Activated CD4-positive, alpha-beta memory T cell treated with anti-CD3 and anti-CD28 coated beads for 36 hours (primary cell): ENCODE data around the gene IQCK. TPM values are rescaled to one million over a fixed set of nuclear protein-coding genes. Genes with fewer than 3 reads are reported as not detected.

Experiments used
- CTCF ChIA-PET: fragments of 350-600 bp; sonication (Branson Sonifier 250); formaldehyde crosslinking; loops from one replicate; lab custom pipeline; 2021; ENCODE audit warnings: antibody characterized with exemption, inconsistent platforms; lab: Charles Lee
- POLR2A ChIA-PET: fragments of 350-600 bp; sonication (Branson Sonifier 250); formaldehyde crosslinking; loops from one replicate; lab custom pipeline; 2021; ENCODE audit warnings: antibody characterized with exemption; lab: Charles Lee
- DNase-seq: peaks from one replicate; pipeline ENCODE4 v3.0.0-alpha.2; 2020
- H3K27ac Mint-ChIP-seq: one replicate; pipeline ENCODE4 v1.8.0; 2021; ENCODE audit warnings: mixed read lengths
- H3K27me3 Mint-ChIP-seq: one replicate; pipeline ENCODE4 v1.8.0; 2021; ENCODE audit warnings: mixed read lengths
- H3K36me3 Mint-ChIP-seq: one replicate; pipeline ENCODE4 v1.8.0; 2021; ENCODE audit warnings: mixed read lengths
- H3K4me1 Mint-ChIP-seq: one replicate; pipeline ENCODE4 v1.8.0; 2021; ENCODE audit warnings: low read depth, mixed read lengths
- H3K4me3 Mint-ChIP-seq: one replicate; pipeline ENCODE4 v1.8.0; 2021; ENCODE audit warnings: mild to moderate bottlenecking, mixed read lengths
- H3K9me3 Mint-ChIP-seq: one replicate; pipeline ENCODE4 v1.8.0; 2021; ENCODE audit warnings: mixed read lengths
- intact Hi-C: fragments of 100-400 bp; cut with micrococcal nuclease; formaldehyde crosslinking; loops from one replicate; pipeline ENCODE4 v1.15.1; 2023
- total RNA-seq, 2 experiments: library from RNA; stranded (reverse); gene quantifications; one replicate each; pipeline ENCODE4 v1.2.3, GENCODE V29; 2021

Gene IQCK
- total RNA-seq, 2 experiments from 2014 or later = 2.2 to 3.0 TPM

DNA sequence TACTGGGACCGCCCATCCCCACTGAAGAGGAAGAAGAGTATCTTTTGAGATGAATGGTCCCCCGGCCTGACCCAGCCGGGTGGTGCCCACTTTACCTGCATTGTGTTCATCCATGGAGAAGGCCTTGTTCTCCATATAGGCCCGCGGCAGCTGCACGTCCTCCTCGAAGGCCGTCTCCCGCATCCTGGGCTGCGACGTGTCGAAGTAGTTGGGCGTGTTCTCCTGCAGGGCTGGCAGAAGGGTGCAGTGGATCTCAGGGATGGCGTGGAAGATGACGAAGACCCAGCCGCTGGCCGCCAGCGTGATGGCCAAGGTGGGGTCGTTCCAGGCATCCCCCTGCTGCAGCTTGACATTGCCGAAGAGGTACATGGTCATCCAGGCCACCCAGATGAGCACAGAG is 153.7 kb downstream of the IQCK start:
- intact Hi-C loops = no loop called here
- no peaks in the 10 kb centered on the region for H3K9me3 Mint-ChIP-seq
- ChIA-PET POLR2A (no interaction called here), CTCF (interaction anchor here (1.4 kb wide), 1 partner anchor 17 kb away, joined by 3 read pairs; no protein-coding TSS in a partner anchor)
- no peaks in the 10 kb centered on the region for H3K36me3 Mint-ChIP-seq
- no peak for DNase-seq
- H3K4me3 Mint-ChIP-seq = no peak overlapping the region
- H3K27me3 Mint-ChIP-seq = peaks cover 3% of the 10 kb centered on the region
- no peak overlapping the region for H3K27ac Mint-ChIP-seq
- no peaks in the 10 kb centered on the region for H3K4me1 Mint-ChIP-seq

DNA sequence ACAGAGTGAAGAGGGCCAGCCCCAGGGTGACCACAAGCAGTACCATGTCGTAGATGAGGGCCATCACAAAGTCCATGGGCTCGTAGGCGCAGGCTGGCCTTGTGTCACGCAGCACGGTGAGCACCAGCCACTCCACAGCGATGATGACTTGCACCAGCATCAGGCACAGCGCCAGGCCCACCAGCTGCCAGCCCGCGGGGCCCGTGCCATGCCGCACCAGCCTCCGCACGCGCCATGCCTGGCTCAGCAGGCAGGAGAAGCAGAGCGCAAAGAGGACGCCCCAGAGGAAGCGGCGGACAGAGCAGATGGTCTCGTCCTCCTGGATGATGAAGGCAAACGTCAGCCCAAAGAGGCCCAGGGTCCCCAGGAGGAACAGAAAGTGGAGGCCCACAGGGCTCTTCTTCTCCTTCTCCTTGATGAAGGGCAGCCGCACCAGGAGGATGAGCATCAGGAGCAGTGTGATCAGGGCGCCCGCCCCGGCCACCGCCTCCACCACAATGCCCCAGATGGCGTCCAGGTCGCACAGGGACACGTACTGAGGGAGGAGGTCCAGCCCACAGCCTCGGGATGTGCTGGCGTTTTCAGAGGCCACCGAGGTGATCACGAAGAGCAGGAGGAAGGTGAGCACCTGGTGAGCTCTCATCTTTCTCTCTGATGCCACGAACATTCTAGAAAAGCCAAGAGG is 154.2 kb downstream of the IQCK start:
- intact Hi-C loops = no loop called here
- Mint-ChIP-seq H3K27me3 (peaks cover 3% of the 10 kb centered on the region), H3K9me3 (no peaks in the 10 kb centered on the region), H3K36me3 (no peaks in the 10 kb centered on the region), H3K4me3 (no peak overlapping the region), H3K27ac (no peak overlapping the region), H3K4me1 (no peaks in the 10 kb centered on the region)
- POLR2A ChIA-PET = no interaction called here
- no peak for DNase-seq
- CTCF ChIA-PET = no interaction called here

DNA sequence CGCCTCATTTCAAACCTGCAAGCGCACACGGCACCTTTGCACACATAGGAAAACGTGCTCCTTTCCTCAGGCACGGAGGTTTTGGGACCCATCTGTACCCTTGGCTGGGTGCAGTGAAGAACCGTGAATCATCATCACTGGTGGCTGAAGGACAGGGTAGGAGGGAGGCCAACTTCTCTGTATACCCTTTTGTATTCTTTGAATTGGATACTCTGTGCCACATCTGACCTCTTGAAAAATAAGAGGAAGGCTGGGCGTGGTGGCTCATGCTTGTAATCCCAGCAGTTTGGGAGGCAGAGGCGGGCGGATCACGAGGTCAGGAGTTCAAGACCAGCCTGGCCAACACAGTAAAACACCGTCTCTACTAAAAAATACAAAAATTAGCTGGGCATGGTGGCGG is 154.9 kb downstream of the IQCK start:
- no peak for DNase-seq
- CTCF ChIA-PET = no interaction called here
- POLR2A ChIA-PET = no interaction called here
- intact Hi-C loops = no loop called here
- no peaks in the 10 kb centered on the region for H3K36me3 Mint-ChIP-seq
- no peak overlapping the region for H3K4me3 Mint-ChIP-seq
- peaks cover 3% of the 10 kb centered on the region for H3K27me3 Mint-ChIP-seq
- H3K27ac Mint-ChIP-seq = no peak overlapping the region
- no peaks in the 10 kb centered on the region for H3K4me1 Mint-ChIP-seq
- H3K9me3 Mint-ChIP-seq = no peaks in the 10 kb centered on the region

DNA sequence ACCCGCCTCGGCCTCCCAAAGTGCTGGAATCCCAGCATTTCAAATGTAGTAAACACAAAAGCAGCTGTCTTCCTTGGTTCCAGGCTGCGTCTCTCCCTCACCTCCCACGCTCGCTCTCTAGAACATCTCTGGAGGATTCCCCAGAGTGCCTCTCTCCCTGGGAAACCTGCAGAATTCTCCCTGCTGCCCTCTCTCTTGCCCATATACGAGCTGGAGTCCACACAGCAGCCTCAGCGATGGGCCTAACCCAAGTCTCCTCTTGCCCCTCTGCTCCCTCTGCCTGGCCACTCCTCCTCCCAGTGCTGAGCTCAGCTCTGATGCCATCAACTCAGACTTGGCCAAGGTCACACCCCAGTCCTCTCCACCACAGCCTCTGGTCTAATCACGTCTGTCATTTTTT is 156.0 kb downstream of the IQCK start:
- H3K27ac Mint-ChIP-seq = no peak overlapping the region
- H3K27me3 Mint-ChIP-seq = peaks cover 3% of the 10 kb centered on the region
- CTCF ChIA-PET = no interaction called here
- H3K9me3 Mint-ChIP-seq = no peaks in the 10 kb centered on the region
- no peaks in the 10 kb centered on the region for H3K4me1 Mint-ChIP-seq
- POLR2A ChIA-PET = no interaction called here
- H3K36me3 Mint-ChIP-seq = no peaks in the 10 kb centered on the region
- no peak for DNase-seq
- intact Hi-C loops = no loop called here
- H3K4me3 Mint-ChIP-seq = no peak overlapping the region

DNA sequence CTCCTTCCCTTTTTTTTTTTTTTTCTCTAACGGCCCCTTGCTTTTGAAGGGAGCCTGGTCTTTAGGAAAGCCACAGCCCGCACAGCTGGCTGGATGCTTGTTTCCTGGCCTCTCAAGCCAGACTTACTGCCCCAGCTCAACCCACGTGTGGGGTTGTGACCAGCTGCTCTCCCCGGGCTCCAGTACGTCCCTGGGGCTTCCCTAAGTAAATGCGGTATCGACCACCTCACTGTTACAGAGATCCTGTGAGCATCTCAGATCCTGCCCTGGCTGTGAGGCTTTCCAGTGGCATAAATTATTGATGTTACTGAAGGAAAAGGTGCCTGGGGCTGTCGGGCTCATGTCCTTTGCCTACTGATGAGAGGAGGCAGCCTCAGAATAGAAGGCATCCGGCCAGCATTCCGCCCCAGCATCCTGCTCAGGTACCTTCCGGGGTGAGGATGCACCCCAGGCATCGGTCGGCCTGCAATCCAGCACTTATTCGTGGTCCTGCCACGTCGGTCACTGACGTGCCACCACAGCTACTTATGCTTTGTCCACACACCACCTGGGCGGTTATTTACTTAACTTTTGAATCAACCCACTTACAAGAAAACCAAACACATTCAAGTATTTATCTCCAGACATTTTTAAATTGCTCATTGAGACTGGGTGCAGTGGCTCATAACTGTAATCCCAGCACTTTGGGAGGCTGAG is 156.9 kb downstream of the IQCK start:
- Mint-ChIP-seq H3K4me1 (no peaks in the 10 kb centered on the region), H3K27ac (no peak overlapping the region), H3K27me3 (peaks cover 5% of the 10 kb centered on the region), H3K36me3 (no peaks in the 10 kb centered on the region), H3K9me3 (no peaks in the 10 kb centered on the region), H3K4me3 (no peak overlapping the region)
- ChIA-PET POLR2A (no interaction called here), CTCF (interaction anchor here (0.7 kb wide), 1 partner anchor 24 kb away, joined by 4 read pairs; no protein-coding TSS in a partner anchor)
- DNase-seq = no peak
- intact Hi-C loops = no loop called here

DNA sequence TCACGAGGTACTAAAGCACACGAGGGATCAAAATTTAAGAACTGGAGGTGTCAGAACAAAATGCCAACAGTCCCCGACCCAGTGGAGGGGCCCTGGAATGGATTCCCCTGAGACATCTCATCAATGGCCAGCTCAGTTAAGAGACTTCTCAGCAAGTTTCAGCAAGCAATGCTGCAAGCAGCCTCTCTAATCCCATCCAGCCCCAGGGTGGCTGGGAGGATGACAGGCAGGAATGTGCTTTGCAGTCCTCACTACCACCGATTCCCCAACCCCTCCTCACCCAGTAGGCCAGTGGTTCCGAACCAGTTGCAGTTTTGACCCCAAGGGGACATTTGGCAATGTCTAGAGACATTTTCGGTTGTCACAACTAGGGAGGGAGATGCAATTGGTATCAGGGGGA is 157.8 kb downstream of the IQCK start:
- no peaks in the 10 kb centered on the region for H3K4me1 Mint-ChIP-seq
- no peak overlapping the region for H3K27ac Mint-ChIP-seq
- no peak overlapping the region for H3K4me3 Mint-ChIP-seq
- intact Hi-C loops = no loop called here
- ChIA-PET CTCF (interaction anchor here (0.9 to 2.8 kb wide), 3 partner anchors 10 to 292 kb away, joined by 3 to 9 read pairs (median 4); no protein-coding TSS in a partner anchor), POLR2A (no interaction called here)
- H3K36me3 Mint-ChIP-seq = no peaks in the 10 kb centered on the region
- peaks cover 5% of the 10 kb centered on the region for H3K27me3 Mint-ChIP-seq
- no peaks in the 10 kb centered on the region for H3K9me3 Mint-ChIP-seq
- no peak for DNase-seq

DNA sequence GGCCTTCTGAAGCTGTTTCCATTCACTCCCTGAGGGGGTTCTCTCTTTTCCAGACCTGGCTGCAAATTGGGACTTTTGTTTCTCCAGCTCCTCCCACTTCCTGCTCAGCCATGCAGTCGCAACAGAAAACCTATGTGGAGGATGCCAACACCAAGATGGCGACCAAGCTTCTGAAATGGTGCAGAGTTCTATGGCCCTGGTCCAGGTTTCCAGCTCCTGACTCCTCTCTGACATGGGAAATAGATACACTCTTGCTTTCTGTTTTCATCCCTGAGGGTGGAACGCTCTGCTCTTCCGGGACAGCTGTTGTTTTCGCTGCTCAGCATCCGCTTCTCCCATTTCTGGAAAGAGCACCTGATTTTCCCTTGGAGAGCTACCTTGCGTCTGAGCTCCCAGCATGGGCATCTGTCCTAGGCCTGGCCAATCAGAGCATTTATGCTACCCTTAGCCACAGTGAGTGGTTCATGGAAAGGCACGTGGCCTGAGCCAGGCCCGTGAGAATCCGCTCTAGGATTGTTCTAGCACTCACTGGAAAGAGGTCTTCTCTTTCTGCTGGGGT is 158.5 kb downstream of the IQCK start:
- H3K4me1 Mint-ChIP-seq = no peaks in the 10 kb centered on the region
- H3K36me3 Mint-ChIP-seq = no peaks in the 10 kb centered on the region
- peaks cover 5% of the 10 kb centered on the region for H3K27me3 Mint-ChIP-seq
- no peak overlapping the region for H3K27ac Mint-ChIP-seq
- DNase-seq = no peak
- CTCF ChIA-PET = interaction anchor here (0.9 to 2.8 kb wide), 4 partner anchors 10 to 293 kb away, joined by 3 to 9 read pairs (median 4); no protein-coding TSS in a partner anchor
- no peak overlapping the region for H3K4me3 Mint-ChIP-seq
- intact Hi-C loops = no loop called here
- no peaks in the 10 kb centered on the region for H3K9me3 Mint-ChIP-seq
- POLR2A ChIA-PET = interaction anchor here (0.6 kb wide), 1 partner anchor 276 kb away, joined by 7 read pairs; no protein-coding TSS in a partner anchor

DNA sequence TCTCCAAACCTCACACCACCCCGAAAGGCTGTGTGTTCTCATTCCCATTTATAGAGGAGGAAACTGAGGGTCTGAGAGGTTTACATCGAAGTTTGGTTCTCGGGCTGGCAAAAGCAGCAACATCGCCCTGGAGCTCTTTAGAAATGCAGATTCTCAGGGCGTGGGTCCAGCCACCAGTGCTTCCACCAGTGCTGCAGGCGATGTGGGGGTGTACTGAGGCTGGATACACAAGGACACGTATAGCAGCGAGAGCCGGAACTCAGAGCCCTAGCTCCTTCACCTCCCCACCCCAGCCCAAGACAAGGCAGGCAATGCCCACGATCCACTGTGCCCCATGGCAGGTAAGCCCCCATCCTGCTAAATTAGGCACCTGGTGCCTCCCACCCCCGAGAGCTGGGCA is 160.7 kb downstream of the IQCK start:
- no peaks in the 10 kb centered on the region for H3K9me3 Mint-ChIP-seq
- CTCF ChIA-PET = interaction anchor here (2.8 kb wide), 1 partner anchor 8 kb away, joined by 9 read pairs; no protein-coding TSS in a partner anchor
- H3K36me3 Mint-ChIP-seq = no peaks in the 10 kb centered on the region
- H3K27ac Mint-ChIP-seq = no peak overlapping the region
- DNase-seq = no peak
- peaks cover 20% of the 10 kb centered on the region for H3K27me3 Mint-ChIP-seq
- intact Hi-C loops = no loop called here
- H3K4me1 Mint-ChIP-seq = no peaks in the 10 kb centered on the region
- POLR2A ChIA-PET = interaction anchor here (1.1 kb wide), 1 partner anchor 28 kb away, joined by 3 read pairs; no protein-coding TSS in a partner anchor
- no peak overlapping the region for H3K4me3 Mint-ChIP-seq

DNA sequence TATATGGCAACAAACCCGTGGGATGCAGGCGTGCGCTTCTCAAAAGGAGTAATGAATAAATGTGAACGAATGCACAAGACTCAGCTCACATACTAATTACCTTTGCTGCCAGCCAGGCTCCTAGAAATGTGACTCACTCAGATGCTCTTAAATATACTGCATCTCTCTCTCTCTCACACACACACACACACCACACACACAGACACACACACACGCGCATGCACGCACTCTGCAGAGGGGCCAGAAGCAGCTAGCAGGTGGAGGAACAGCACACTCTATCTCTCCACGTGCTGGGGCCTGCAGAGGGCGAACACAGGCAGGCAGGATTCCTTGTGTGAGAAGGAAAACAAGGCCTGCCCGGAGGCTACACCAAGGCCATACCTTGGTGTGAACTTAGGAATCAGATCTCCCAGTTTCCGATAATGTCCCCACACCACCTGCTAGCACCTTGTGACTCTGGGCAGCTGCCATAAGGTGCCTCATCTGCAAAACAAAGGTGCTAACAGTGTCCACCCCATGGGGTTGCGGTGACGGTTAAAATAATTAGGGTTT is 161.2 kb downstream of the IQCK start:
- H3K4me1 Mint-ChIP-seq = peaks cover 2% of the 10 kb centered on the region
- peaks cover 20% of the 10 kb centered on the region for H3K27me3 Mint-ChIP-seq
- intact Hi-C loops = no loop called here
- no peak for DNase-seq
- no peak overlapping the region for H3K4me3 Mint-ChIP-seq
- H3K9me3 Mint-ChIP-seq = no peaks in the 10 kb centered on the region
- no peaks in the 10 kb centered on the region for H3K36me3 Mint-ChIP-seq
- ChIA-PET POLR2A (interaction anchor here (1.1 kb wide), 1 partner anchor 28 kb away, joined by 3 read pairs; no protein-coding TSS in a partner anchor), CTCF (no interaction called here)
- H3K27ac Mint-ChIP-seq = no peak overlapping the region

DNA sequence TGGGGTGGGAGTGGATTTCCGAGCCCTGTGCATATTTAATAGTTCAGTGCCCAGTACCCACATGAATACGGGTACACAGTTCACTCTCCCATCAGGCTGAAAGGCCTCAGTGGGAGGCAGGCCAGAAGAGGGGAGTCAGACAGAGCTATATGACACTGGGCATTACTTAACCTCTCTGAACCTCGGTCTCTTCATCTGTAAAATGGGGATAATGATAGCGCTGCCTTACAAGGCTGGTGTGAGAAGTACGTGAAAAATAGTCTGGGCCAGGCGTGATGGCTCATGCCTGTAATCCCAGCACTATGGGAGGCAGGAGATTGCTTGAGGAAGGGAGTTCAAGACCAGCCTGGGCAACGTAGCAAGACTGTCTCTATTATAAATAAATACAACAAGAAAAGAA is 163.0 kb downstream of the IQCK start:
- Mint-ChIP-seq H3K27me3 (peaks cover 29% of the 10 kb centered on the region), H3K4me1 (peaks cover 13% of the 10 kb centered on the region), H3K36me3 (no peaks in the 10 kb centered on the region), H3K27ac (no peak overlapping the region), H3K4me3 (no peak overlapping the region), H3K9me3 (no peaks in the 10 kb centered on the region)
- DNase-seq = no peak
- CTCF ChIA-PET = no interaction called here
- POLR2A ChIA-PET = no interaction called here
- intact Hi-C loops = loop anchor here (10.0 kb wide), 2 partner anchors 166 to 796 kb away; partner anchors contain the start of genes IQCK and KNOP1

DNA sequence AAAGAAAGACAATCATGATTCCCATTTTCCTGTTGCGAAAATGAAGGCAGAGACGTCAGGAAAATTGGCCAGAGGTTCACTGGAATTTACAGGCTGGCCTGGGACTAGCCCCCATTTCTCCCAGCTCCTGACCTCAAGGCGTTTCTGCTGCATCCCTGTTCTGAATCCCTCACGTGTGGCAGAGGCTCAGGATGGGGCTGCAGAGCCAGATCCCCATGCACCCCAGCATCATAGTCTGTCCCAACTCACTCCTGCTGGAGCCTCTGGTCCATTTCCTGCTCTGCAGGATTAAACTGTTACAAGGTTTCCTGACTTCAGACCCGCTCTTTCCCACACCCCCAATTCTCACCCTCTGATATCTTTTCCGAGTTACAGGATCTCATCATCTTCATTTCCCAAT is 163.7 kb downstream of the IQCK start:
- no peak overlapping the region for H3K27ac Mint-ChIP-seq
- no peaks in the 10 kb centered on the region for H3K36me3 Mint-ChIP-seq
- H3K4me1 Mint-ChIP-seq = peaks cover 19% of the 10 kb centered on the region
- intact Hi-C loops = loop anchor here (10.0 kb wide), 2 partner anchors 167 to 797 kb away; partner anchors contain the start of genes IQCK and KNOP1
- no peak for DNase-seq
- peaks cover 33% of the 10 kb centered on the region for H3K27me3 Mint-ChIP-seq
- H3K4me3 Mint-ChIP-seq = no peak overlapping the region
- POLR2A ChIA-PET = no interaction called here
- CTCF ChIA-PET = interaction anchor here (1.5 kb wide), 1 partner anchor 26 kb away, joined by 7 read pairs; no protein-coding TSS in a partner anchor
- no peaks in the 10 kb centered on the region for H3K9me3 Mint-ChIP-seq

DNA sequence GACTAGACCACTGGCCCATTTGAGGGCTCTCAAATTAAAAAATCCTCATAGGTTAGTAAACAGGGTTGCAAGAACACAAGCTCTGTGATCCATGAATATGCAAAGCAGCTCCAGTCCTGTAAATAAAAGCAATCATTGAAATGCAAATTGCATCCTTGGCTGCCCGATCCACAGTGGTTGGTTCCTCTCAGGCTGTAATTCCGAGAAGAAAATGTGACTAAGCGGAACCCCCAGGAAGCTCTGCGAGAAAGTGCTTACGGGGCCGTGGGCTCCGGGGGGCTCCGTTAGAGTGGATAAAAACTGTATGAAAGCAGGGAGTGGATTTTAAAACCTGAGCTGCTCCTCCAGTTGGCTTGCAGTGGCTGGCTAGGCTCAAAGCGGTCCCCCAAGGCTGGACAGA is 164.1 kb downstream of the IQCK start:
- peaks cover 33% of the 10 kb centered on the region for H3K27me3 Mint-ChIP-seq
- no peak for DNase-seq
- CTCF ChIA-PET = interaction anchor here (0.9 to 1.5 kb wide), 2 partner anchors 25 to 281 kb away, joined by 3 to 7 read pairs; no protein-coding TSS in a partner anchor
- POLR2A ChIA-PET = no interaction called here
- peaks cover 19% of the 10 kb centered on the region for H3K4me1 Mint-ChIP-seq
- H3K4me3 Mint-ChIP-seq = no peak overlapping the region
- no peak overlapping the region for H3K27ac Mint-ChIP-seq
- intact Hi-C loops = loop anchor here (10.0 kb wide), 2 partner anchors 167 to 797 kb away; partner anchors contain the start of genes IQCK and KNOP1
- no peaks in the 10 kb centered on the region for H3K9me3 Mint-ChIP-seq
- H3K36me3 Mint-ChIP-seq = no peaks in the 10 kb centered on the region
